Measurements from ENCODE around the gene LNP1.
"Not testable (repeated sequence)": the region's sequence is repeated elsewhere in the genome, so short reads cannot be mapped to it uniquely, and the experiment has no call there.

LNP1 gene

DNA sequence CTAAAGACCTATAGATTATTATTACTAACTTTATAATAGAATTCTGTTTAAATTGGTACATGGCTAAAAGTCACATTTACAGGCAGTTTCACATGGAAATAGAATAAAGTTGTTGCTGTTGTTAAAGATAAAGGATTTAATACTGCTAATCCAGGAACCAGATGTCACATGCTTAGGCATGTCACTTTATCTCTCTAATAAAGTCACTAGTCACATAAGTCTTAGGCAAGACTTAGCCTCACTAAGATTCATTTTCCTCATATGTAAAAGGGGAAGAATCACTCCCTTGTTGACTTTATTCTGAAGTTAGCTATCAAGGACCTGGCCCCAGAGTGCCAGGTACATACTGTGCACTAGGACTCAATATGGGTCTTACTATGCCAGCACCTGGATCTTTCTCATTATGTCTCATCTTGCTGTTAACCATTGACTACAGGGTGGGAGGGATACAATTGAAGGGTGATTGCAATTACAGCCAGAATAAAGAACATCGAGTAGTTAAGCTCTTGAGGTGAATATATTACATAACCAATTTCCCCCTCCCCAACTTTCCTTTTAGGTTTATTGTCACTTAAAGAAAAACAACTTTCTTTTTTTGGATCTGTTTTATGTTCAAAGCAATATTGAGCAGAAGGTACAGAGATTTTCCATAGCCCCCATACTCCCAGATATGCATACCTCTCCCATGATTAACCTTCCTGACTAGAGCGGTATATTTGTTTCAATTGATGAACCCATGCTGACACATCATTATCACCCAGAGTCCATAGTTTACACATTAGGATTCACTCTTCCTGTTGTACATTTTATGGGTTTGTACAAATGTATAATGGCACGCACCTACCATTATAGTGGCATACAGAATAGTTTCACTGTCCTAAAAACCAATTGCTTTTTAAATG is 36.6 kb downstream of the LNP1 start:
- DNase-seq: no peak

DNA sequence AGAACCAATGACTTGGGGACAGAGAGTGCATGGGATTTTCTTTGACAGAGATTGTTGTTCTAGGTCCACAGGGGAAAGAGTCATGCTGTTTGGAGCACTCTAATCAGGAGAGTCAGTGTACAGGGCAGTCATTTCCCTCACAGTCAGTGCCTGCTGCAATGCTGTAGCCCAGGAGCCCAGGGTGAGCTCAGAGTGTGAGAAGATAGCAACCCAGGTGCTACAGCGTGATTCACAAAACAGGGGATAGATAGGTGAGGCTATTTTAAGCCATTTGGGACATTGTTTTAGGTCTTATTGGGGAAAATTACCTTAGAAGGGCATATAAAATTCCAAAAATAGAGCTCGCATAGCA is 37.3 kb downstream of the LNP1 start:
- DNase-seq: no peak

DNA sequence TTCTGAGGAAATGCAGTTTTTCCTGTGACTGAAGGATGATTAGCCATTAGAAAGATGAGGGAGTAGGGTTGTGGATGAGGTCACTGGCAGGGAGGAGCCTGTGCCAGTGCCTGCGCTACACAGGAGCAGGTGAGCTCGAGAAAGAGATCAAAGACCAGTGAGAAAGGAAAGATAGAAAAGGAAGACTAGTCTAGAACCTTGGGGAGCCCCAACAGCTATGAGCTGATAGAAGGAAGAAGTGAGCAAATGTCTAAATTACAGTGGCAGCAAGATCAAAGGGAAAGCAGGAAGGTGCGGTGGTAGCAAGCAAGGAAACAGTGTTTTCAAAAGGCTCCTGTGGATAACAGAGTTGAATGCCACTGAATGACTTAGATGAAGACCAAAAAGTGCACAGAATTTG is 39.6 kb downstream of the LNP1 start:
- no peak for DNase-seq

DNA sequence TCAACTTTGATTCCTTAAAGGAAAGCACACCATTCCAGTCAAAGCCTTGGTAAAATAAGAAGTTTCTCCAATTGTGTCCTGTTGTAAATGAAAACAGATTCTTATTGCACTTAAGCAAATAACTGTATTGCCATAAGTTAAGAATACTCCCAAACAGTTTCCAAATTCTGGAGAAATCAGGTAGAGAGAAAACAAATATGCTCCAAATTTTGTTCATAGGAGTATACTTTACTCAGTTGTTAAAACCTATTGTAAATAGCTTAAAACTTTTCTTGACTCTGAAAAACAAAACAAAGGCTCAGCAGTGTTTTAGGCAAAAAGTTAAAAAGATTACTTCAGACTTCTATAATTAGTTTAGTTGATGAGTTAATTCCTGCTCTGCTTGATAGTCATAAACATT is 42.4 kb downstream of the LNP1 start:
- no peak for DNase-seq

DNA sequence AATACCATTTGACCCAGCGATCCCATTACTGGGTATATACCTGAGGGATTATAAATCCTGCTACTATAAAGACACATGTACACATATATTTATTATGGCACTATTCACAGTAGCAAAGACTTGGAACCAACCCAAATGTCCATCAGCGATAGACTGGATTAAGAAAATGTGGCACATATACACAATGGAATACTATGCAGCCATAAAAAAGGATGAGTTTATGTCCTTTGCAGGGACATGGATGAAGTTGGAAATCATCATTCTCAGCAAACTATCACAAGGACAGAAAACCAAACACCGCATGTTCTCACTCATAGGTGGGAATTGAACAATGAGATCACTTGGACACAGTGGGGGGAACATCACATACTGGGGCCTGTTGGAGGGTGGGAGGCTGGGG is 45.7 kb downstream of the LNP1 start:
- not testable (repeated sequence) for DNase-seq

DNA sequence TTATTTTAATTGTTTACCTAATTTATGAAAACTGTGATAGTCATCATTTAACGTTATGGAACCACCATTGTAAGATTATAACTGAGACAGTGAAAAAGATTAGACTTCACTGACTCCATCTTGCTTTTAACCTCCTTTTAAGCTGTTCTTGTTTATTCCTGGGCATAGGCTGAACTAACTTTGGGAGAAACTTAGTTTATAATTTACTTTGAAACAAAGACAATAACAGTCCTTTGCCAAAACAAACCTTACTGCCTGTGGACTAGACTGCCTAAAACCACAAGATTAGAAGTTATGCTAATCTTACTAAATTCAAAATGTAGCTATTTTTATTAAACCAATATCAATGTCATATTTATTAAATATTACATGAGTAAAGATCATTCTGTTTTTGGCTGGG is 46.7 kb downstream of the LNP1 start:
- DNase-seq: no peak

DNA sequence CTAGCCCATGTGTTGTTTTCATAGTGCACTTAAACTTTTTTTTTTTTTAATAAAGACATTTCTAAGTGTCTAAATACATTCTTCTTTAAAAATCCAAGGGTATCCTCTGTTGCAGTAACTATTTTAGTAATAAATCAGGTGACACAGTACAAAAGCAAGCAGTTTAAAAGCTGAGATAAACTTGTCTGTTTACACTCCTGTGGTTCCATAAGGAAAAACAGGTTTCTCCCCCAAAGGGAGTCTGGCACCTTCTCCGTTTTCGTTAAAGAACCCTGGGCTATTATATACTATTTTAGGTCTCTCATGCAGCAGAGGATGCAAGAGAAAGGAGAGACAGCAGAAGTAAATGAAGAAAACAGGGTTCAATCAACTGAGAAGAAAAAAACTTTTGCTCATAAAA is 47.9 kb downstream of the LNP1 start:
- DNase-seq: no peak

DNA sequence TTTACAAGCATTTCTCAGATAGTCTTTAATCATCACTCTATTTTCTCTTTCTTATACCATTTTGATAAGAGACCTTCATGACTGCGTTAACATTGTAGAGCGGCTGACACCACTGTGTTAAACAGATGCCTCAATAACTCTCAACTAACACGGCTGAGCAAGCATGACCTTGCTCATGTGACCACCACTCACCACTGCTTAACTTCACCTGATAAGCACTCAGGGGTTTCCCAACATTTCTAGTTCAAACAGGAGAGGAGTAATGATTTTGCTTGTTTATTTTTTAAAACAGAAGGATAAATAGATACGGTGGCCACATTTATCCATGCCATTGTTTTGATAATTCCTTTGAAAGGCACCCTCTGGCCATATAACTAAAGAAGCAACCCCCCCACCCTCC is 53.3 kb downstream of the LNP1 start:
- DNase-seq: no peak

DNA sequence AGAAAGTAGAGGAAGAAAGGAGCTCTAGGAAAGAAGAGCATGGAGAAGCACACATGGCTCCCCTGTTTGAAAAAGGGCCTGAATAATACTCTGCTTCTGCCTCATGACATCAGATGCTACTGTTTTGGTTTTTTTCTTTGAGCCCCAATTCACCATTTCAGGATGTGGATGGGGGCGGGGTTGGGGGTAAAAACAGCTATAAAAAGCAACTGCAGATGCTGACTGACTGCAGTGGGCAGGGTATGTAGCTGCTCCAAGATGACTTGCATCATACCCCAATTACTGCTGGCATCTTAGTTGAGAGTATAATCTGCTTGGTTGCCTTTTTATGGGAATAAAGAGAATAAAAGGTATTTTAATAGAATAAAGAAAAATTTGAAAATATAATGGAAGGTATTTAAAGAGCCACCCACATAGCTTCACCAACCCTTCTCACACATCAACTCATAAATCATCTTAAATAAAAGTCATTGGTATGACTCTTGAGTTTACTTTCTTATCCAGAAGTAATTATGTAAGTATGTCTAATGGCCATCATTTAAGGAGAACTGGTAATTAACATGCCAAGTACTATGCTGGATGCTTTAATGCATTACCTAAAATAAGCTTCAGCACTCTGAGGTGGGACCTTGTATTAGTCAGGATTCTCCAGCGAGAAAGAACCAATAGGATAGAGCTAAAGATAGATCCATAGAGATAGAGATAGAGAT is 54.7 kb downstream of the LNP1 start:
- DNase-seq: peak in 1 of 2 experiments; percentile 7

DNA sequence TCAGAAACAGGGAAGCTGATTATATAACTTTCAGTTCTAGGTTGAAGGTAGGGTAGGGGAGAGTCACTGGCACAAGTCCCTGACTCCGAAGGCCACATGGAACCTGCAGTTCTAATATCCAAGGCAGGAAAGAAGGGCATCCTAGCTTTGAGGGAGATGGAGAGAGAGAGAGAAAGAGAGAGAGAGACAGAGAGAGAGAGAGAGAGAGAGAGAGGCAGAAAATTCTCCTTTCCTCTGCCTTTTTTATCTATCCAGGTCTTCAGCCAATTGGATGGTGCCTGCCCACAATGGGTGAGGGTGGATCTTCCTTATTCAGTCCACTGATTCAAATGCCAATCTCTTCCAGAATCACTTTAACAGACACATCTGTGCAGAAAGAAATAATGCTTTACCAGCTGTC is 55.4 kb downstream of the LNP1 start:
- no peak for DNase-seq

DNA sequence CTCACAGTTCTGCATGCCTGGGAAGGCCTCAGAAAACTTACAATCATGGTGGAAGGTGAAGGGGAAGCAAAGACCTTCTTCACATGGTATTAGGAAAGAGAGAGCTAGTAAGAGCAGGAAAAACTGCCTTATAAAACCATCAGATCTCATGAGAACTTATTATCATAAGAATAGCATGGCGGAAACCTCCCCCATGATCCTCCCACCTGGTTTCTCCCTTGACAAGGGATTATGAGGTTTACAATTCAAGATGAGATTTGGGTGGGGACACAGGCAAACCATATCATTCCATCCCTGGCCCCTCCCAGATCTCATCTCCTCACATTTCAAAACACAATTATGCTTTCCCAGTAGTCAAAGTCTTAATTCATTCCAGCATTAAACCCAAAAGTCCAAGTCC is 56.5 kb downstream of the LNP1 start:
- DNase-seq: no peak

DNA sequence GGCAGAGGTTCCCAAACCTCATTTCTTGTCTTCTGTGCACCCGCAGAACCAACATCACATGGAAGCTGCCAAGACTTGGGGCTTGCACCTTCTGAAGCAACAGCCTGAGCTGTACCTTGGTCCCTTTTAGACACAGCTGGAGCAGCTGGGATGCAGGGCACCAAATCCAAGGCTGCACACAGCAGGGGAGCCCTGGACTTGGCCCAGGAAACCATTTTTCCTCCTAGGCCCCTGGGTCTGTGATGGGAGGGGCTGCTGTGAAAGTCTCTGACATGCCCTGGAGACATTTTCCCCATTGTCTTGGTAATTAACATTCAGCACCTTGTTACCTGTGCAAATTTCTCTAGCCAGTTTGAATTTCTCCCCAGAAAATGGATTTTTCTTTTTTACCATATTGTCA is 57.5 kb downstream of the LNP1 start:
- DNase-seq: no peak

DNA sequence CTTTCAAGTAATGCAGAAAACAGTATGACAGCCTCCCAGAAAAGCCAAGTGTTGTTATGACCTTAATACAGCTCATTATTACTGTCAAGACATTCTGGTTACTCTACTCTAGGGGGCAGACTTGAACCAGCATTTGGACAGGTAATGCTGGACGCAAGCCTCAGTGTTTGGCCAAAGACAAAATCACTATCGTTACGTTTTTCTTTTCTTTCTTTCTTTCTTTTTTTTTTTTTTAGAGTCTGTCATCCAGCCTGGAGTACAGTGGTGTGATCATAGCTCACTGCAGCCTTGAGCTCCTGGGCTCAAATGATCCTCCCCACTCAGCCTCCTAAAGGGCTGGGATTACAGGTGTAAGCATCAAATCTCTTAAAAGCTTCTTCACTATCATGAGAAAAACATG is 61.7 kb downstream of the LNP1 start:
- peak; percentile 69 to 70 for DNase-seq

DNA sequence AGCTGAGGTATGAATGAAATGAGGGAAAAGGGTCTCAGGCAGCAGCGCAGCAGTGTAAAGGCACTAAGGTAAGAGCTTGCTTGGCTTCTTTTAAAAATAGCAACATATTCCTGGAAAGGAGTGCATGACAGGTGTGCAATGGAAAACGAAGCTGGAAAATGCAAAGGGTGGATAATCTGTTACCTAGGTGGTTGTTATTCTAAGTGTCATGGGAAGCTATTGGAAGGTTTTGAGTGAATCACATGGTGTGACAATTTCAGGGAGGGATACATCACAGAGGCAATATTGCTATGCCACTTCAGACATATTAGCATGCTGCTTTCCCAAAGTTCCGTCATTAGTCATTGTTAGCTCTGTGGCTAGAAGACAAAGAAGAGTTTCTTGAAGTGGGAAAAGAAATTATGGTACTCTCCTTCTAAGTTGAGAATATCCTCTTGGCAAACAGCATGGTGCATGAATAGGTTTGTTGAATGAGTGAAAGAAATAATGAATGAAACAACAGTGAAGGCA is 62.4 kb downstream of the LNP1 start:
- no peak for DNase-seq

DNA sequence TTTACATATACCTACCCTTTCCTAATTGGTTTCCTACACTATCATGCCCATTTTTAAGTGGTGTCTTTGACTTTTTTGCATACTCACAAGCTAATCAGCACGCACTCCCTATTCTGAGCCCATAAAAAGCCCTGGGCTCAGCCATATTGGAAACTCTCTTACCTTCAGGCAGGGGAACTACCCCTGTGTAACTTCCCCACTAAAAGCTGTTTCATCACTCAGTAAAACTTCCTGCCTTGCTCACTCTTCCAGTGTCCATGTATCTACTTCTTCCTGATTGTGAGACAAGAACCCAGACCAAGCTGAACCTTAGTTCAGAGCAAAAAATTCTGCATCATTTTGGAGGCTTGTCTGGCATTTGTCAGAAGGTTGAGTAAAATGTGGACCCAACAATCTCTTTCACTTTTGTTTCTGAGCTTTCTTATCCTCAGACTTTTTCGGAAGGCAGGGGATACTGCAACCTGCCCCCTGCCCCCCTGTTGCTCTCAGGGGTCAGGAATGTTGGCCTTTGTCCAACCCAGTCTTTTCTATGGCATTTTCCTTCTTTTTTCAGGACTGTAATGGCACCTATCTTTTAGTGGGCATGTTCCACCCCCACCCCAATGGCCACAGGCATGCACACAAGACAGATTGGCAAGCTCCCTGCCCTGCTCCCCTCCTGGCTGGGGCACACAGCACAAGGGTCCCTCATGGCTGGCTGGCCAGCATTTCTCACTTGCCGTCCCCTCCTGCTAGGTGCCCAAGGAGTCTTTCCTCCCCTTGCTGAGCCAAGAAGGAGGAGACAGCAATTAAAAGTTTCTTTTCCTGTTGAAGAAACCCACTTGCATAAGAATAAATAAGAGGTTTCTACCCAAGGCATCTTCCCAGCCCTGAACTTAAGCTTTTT is 64.8 kb downstream of the LNP1 start:
- peak in 1 of 2 experiments; percentile 6 for DNase-seq

DNA sequence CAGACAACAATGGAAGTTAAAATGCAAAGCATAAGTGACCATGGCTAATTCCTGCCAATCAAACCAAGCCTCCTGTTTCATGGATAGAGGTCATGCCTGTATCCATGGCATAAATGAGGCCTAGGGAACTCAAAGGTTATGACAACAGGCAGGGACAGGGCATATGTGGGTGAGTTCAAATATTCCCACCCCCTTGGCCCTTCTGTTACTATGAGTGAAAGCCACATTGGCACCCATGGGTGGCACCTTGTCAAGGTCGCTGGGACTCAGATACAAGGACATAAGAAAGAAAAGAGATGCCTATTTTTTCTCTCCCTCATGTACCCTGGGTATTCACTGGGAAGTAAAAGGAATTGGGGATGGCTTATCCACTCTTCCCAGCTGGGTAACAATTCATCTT is 65.8 kb downstream of the LNP1 start:
- no peak for DNase-seq

DNA sequence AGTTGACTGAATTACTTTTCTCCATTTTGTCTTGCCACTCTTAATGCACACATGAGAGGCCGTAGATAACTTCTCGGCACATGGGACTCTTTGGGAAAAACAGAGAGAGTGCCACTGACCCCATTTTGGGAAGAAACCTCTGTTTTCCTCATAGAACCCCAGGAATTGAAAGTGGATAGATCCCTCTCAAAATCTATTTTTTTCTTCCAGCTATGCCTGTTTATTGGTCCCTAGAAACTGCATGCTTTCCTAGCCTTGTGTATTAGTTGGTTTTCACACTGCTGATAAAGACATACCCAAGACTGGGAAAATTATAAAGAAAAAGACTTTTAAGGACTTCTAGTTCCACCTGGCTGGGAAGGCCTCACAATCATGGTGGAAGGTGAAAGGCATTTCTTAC is 67.3 kb downstream of the LNP1 start:
- no peak for DNase-seq

DNA sequence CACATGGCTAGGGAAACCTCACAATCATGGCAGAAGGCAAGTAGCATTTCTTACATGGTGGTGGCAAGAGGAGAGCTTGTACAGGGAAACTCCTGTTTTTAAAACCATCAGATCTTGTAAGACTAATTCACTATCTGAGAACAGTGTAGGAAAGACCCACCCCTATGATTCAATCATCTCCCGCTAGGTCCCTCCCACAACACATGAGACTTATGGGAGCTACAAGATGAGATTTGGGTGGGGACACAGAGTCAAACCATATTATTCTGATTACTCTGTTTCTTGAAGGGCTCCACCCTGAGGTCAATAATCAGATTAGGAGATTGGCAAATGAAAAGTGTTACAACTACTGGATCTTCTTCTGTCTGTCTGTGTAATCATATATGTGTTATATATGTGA is 69.6 kb downstream of the LNP1 start:
- no peak for DNase-seq

DNA sequence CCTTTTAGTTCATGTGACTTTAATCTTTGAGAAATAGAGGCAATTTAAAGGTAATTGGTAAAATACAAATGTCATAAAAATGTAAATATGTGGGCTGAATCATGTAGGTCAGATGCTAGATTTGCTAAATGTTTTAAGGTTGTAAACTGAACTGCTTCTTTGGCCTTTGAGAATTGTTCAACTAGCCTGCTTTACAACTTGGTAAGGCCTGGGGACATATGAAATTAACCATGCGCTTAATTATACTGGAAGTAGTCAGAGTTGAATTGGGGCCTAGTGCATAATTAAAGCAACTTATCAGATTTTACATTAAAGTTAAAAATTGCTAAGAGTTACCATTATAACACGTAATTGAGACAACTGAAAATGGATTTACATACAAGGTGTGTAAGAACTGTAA is 70.1 kb downstream of the LNP1 start:
- no peak for DNase-seq

DNA sequence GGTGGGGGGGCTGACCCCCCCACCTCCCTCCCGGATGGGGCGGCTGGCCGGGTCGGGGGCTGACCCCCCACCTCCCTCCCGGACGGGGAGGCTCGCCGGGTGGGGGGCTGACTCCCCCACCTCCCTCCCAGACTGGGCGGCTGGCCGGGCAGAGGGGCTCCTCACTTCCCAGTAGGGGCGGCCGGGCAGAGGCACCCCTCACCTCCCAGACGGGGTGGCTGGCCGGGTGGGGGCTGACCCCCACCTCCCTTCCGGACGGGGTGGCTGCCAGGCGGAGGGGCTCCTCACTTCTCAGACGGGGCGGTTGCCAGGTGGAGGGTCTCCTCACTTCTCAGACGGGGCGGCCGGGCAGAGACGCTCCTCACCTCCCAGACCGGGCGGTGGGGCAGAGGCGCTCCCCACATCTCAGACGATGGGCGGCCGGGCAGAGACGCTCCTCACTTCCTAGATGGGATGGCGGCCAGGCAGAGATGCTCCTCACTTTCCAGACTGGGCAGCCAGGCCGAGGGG is 76.6 kb downstream of the LNP1 start:
- not testable (repeated sequence) for DNase-seq

DNA sequence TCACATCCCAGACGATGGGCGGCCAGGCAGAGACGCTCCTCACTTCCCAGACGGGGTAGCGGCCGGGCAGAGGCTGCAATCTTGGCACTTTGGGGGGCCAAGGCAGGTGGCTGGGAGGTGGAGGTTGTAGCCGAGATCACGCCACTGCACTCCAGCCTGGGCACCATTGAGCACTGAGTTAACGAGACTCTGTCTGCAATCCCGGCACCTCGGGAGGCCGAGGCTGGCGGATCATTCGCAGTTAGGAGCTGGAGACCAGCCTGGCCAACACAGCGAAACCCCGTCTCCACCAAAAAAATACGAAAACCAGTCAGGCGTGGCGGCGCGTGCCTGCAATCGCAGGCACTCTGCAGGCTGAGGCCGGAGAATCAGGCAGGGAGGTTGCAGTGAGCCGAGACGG is 77.2 kb downstream of the LNP1 start:
- not testable (repeated sequence) for DNase-seq

DNA sequence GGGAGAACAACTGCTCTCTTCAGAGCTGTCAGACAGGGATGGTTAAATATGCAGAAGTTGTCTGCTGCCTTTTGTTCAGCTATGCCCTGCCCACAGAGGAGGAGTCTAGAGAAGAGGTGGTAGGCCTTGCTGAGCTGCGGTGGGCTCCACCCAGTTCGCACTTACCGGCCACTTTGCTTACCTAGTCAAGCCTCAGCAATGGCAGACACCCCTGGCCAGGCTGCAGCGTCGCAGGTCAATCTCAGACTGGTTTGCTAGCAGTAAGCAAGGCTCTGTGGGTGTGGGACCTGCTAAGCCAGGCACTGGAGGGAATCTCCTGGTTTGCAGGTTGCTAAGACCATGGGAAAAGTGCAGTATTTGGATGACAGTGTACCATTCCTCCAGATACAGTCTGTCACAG is 78.7 kb downstream of the LNP1 start:
- DNase-seq: no peak

DNA sequence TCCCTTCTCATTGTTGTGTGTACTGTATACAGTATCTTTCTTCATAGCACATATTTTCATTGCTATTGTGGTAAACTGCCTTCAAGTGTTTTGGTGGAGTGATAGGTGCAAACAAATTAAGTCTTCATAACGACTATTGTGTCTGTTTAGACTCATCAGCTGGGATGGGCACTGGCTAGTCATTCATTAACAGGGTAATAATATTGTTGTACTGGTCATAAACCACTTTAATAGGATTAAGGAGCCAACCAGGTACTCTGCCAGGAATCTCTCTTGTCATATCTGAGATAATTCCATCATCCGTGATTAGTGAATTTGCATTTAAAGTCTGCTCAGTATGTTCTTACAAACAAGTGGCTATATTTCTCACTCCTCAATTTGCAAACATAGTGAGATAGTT is 80.8 kb downstream of the LNP1 start:
- no peak for DNase-seq
